SW 1271 (cell line): ENCODE data around the gene DUSP15.
A peak's percentile ranks its signal among the peaks of the same experiment; 100 is the strongest.
"Not testable (repeated sequence)": the region's sequence is repeated elsewhere in the genome, so short reads cannot be mapped to it uniquely, and the experiment has no call there.

ENCODE experiments used
- DNase-seq, 2 experiments: peaks; one replicate each; lab custom pipeline; 2025; lab: John Stamatoyannopoulos, UW

The DUSP15 gene, protein sequence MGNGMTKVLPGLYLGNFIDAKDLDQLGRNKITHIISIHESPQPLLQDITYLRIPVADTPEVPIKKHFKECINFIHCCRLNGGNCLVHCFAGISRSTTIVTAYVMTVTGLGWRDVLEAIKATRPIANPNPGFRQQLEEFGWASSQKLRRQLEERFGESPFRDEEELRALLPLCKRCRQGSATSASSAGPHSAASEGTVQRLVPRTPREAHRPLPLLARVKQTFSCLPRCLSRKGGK

GRCh38 chr20:31869942-31870725 is at the start of gene DUSP15, which contains the start of gene TTLL9:
Gene DUSP15 (minus strand): TSS chr20:31870527. CDS start chr20:31870337, 190 bp downstream.
Gene TTLL9 (plus strand): TSS chr20:31870634. CDS start chr20:31871127, 493 bp downstream.
- DNase-seq: peak in 1 of 2 experiments; percentile 52

- DNase-seq: no peak
Observed at GRCh38 chr20:31919410-31920155, 49.3 kb upstream of the DUSP15 start.

GRCh38 chr20:31918466-31919105 is 48.3 kb upstream of the DUSP15 start:
- DNase-seq: no peak

DNA sequence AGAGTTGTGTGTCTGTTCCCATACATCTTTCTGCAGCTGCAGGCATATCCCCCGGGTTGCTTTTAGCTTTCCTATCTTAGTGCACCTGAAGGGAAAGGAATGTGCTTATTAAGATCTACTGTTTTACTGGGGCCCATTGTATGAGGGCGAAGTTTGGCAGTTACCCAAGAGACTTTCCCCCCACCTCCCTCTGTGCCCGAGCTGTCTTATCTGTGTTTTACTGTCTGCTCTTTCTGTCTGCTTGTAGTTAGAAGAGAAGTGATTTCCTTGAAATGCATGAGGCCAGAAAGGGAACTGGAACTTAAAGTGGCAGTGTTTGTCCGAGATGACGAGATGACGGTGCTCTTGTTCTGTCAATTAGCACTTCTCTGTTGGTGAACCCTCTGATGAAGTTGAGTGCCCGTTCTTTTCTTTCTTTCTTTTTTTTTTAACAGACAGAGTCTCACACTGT is 47.7 kb upstream of the DUSP15 start:
- not testable (repeated sequence) for DNase-seq

GRCh38 chr20:31916708-31917107 is 46.4 kb upstream of the DUSP15 start:
- no peak for DNase-seq

GRCh38 chr20:31915491-31916280 is 45.4 kb upstream of the DUSP15 start:
- no peak for DNase-seq

- DNase-seq: no peak
Observed at GRCh38 chr20:31914170-31914569, 43.8 kb upstream of the DUSP15 start.

- no peak for DNase-seq
Observed at GRCh38 chr20:31913431-31914157, 43.3 kb upstream of the DUSP15 start.

DNA sequence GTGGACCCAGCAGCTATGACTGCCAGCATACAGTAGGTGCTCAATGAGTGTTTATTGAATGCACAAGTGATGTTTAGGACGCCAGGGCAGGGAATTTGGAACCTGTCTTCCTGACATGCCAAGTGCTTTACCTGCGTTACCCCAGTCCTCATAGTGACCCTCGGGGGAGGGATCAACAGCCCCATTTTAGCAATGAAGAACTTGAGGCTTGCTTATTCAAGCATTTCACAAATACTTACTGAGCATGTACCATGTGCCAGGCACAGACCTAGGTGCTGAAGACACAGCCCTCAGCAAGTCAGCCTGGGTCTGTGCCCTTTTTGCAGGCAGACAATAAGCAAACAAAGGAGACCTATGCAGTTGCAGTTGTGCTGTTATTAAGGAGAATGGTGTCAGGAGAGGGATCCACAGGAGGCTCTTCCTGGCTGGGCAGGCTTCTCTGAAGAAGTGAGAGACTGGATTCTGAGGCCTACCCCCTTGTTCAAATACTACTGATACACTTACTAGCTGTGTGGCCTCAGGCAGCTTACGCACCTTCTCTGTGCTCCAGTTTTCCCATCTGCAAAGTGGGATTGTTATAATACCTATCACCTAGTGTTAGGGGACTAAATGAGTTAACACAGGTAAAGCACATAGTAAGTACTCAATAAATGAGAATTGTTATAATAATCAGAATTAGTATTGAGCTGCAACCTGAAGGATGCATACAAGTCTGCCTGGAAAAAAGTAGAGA is 39.9 kb upstream of the DUSP15 start:
- DNase-seq: no peak

- no peak for DNase-seq
Observed at GRCh38 chr20:31909253-31910070, 39.1 kb upstream of the DUSP15 start.

DNA sequence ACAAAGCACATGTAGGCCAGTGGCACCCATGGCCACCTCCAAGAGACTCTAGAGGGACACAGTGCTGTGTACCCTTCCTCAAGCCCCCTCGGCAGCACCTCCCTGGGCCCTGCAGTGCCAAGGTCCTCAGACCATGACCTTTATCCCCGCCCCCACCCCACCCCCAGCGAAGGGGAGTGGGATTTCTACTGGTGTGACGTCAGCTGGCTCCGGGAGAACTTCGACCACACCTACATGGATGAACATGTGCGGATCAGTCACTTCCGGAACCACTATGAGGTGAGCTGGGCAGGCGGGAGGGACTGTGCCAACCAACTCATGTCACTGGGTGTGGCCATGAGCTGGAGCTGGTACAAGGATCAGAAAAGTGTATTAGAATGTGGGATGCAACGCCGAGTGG is 38.1 kb upstream of the DUSP15 start:
- no peak for DNase-seq

DNA sequence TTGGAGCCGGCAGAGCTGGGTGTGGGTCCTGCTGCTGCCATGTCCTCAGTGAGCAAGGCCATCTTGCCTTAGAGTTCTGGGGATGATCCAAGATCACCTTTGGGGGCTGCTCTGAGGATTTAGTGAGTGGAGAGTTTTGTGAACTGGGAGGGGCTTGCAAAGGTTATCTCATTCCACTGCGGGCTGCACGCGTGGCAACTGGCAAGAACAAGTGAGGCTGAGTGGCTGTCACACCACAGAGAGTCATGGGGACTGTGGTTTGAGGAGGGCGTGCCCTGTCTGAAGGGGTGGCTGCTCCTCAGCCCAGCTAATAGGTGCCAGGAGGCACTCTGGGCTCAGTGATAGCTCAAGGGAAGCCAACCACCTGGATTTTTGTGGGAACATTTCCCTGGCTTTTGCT is 37.7 kb upstream of the DUSP15 start:
- DNase-seq: no peak

GRCh38 chr20:31907046-31907445 is 36.7 kb upstream of the DUSP15 start:
- no peak for DNase-seq

- DNase-seq: no peak
Observed at GRCh38 chr20:31906001-31906400, 35.7 kb upstream of the DUSP15 start.

DNA sequence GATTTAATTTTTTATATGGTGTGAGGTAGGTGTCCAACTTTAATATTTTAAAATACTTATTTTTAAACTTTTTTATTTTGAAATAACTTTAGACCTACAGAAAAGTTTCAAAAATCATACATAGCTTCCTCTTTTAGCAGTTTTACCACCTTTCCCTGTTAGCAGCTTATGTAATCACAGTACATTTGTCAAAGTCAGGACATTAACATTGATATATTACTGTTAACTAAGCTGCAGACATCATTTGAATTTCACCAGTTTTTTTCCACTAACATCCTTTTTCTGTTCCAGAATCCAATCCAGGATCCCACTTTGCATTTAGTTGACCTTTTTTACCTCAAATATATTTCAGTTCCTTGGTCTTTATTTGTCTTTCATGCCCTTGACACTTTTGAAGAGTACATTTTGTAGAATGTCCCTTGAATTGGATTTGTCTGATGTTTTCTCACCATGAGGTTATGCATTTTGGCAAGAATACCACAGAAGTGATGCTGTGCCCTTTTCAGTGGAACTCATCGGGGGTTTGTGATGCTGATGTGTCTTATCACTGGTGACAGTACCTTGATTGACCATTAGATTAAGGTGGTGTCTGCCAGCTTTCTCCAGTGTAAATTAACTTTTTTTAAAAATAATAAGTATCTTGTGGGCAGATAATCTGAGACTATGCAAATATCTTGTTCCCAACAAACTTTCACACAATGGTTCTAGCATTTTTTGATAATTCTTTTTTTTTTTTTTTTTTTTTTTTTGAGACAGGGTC is 33.5 kb upstream of the DUSP15 start:
- DNase-seq: no peak

- DNase-seq: no peak
Observed at GRCh38 chr20:31901615-31902014, 31.3 kb upstream of the DUSP15 start.

GRCh38 chr20:31897541-31897940 is 27.2 kb upstream of the DUSP15 start:
- DNase-seq: no peak

- no peak for DNase-seq
Observed at GRCh38 chr20:31896049-31896448, 25.7 kb upstream of the DUSP15 start.
